ENCODE results near the gene CALD1. TPM values are rescaled to one million over a fixed set of nuclear protein-coding genes. Genes with fewer than 3 reads are reported as not detected.
A peak's percentile ranks its signal among the peaks of the same experiment; 100 is the strongest.

The CALD1 gene
- total RNA-seq, 1 experiment from 2014 or later = 107 TPM

DNA sequence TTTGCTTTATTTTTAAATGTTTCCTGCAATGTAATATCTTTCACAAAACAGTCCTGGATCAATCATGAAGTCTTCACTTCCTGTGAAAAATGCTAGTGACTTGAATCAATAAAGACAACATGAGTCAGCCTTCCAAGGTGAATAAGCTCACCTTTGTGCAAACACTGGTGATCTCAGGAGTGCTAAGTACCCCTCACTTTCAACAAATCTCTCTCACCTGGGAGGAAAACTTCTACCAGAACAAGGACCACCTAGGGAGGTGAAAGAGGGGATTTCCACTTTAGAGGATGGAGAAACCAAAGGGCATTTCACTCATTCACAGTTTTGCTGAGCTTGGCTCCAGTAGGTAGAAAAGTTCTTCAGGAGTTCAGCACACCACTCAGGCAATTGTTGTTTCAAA is 64.8 kb downstream of the CALD1 start:
- 0 out of 2 replicates have a peak, but pooled peaks cover 1% of the 10 kb centered on the region for H3K79me2 ChIP-seq (ENCODE audit: insufficient read depth, low read length)
- H3K36me3 Mint-ChIP-seq (ENCODE audit: insufficient read depth in 1 of 3, low read depth in 3 of 3) = peaks cover 8 to 36% (median 14%) of the 10 kb centered on the region in 3 experiments
- no peaks in the 10 kb centered on the region for H3K27me3 Mint-ChIP-seq (ENCODE audit: low read depth)
- no peaks in the 10 kb centered on the region for H3K4me1 ChIP-seq (ENCODE audit: insufficient read depth, low read length)
- no peak overlapping the region for H4K8ac ChIP-seq (replicated peaks; ENCODE audit: insufficient read length, low read depth, low read length)
- H3K4me3 Mint-ChIP-seq = no peak overlapping the region
- no peak overlapping the region for H3T11ph ChIP-seq (ENCODE audit: low read length)
- H3K27ac Mint-ChIP-seq = peak overlapping the region in 2 of 3 experiments; percentile 49 to 89; a peak in 3 of 7 replicates
- no peaks in the 10 kb centered on the region for H3K9me3 Mint-ChIP-seq
- peaks cover 21 to 31% of the 10 kb centered on the region in 2 experiments for H3K4me1 Mint-ChIP-seq
- H3K23ac ChIP-seq (ENCODE audit: insufficient read length, low read depth, low read length) = no peak overlapping the region
- no peak overlapping the region for H3K14ac ChIP-seq (ENCODE audit: insufficient read depth, low read length)
- no peaks in the 10 kb centered on the region for H3K23me2 ChIP-seq (ENCODE audit: insufficient read length, low read depth, low read length, poor library complexity, severe bottlenecking)
- H4K20me1 ChIP-seq (ENCODE audit: control insufficient read depth, insufficient read depth, insufficient read length) = no peaks in the 10 kb centered on the region
- no peak overlapping the region for H3K9ac ChIP-seq (ENCODE audit: extremely low read depth, insufficient read length, low read length)
- H3K4ac ChIP-seq (ENCODE audit: low read depth, low read length) = no peak overlapping the region
- H3K18ac ChIP-seq (ENCODE audit: insufficient read length, low read depth, low read length) = no peak overlapping the region
- H4K5ac ChIP-seq (ENCODE audit: insufficient read length, low read depth, low read length) = no peak overlapping the region
- no peak overlapping the region for H4K91ac ChIP-seq (ENCODE audit: insufficient read length, low read depth, low read length)
- no peaks in the 10 kb centered on the region for H3K27me3 ChIP-seq (ENCODE audit: insufficient read depth, low read length)
- H2BK5ac ChIP-seq (ENCODE audit: insufficient read length, low read length) = no peak overlapping the region
- no peaks in the 10 kb centered on the region for H3K9me3 ChIP-seq (ENCODE audit: control insufficient read depth, low read depth, low read length)
- H3K79me1 ChIP-seq (ENCODE audit: insufficient read depth, low read depth, low read length, poor library complexity, severe bottlenecking) = no peaks in the 10 kb centered on the region
- no peak overlapping the region for H2BK15ac ChIP-seq (ENCODE audit: low read depth, low read length)
- no peak overlapping the region for H3K27ac ChIP-seq (ENCODE audit: insufficient read length, low read depth, low read length)
- DNase-seq = no peak
- no peak overlapping the region for H3K56ac ChIP-seq (ENCODE audit: insufficient read length, low read depth, low read length)
- no peak overlapping the region for H2BK12ac ChIP-seq (ENCODE audit: insufficient read length, low read depth, low read length)
- H2AFZ ChIP-seq (ENCODE audit: low read length) = no peak overlapping the region
- TF ChIP-seq, protein P1, sequence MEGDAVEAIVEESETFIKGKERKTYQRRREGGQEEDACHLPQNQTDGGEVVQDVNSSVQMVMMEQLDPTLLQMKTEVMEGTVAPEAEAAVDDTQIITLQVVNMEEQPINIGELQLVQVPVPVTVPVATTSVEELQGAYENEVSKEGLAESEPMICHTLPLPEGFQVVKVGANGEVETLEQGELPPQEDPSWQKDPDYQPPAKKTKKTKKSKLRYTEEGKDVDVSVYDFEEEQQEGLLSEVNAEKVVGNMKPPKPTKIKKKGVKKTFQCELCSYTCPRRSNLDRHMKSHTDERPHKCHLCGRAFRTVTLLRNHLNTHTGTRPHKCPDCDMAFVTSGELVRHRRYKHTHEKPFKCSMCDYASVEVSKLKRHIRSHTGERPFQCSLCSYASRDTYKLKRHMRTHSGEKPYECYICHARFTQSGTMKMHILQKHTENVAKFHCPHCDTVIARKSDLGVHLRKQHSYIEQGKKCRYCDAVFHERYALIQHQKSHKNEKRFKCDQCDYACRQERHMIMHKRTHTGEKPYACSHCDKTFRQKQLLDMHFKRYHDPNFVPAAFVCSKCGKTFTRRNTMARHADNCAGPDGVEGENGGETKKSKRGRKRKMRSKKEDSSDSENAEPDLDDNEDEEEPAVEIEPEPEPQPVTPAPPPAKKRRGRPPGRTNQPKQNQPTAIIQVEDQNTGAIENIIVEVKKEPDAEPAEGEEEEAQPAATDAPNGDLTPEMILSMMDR (conservative IDR thresholded peaks at IDR 0.05) = no peak
- H2BK120ac ChIP-seq (ENCODE audit: low read depth, low read length, poor library complexity, severe bottlenecking) = no peak overlapping the region
- no peak overlapping the region for H2BK20ac ChIP-seq (ENCODE audit: low read depth, low read length, poor library complexity, severe bottlenecking)
- no peak overlapping the region for H3K4me2 ChIP-seq (ENCODE audit: insufficient read depth, insufficient read length, low read length)
- no peak overlapping the region for H2AK5ac ChIP-seq (ENCODE audit: insufficient read length, low read length)

All from H9 (cell line).